ENCODE data around the gene C19orf25. TPM values are rescaled to one million over a fixed set of nuclear protein-coding genes. Genes with fewer than 3 reads are reported as not detected.
"Not testable (repeated sequence)": the region's sequence is repeated elsewhere in the genome, so short reads cannot be mapped to it uniquely, and the experiment has no call there.

Gene C19orf25
- total RNA-seq, 1 donor from 2014 or later, result 17.5 TPM

DNA sequence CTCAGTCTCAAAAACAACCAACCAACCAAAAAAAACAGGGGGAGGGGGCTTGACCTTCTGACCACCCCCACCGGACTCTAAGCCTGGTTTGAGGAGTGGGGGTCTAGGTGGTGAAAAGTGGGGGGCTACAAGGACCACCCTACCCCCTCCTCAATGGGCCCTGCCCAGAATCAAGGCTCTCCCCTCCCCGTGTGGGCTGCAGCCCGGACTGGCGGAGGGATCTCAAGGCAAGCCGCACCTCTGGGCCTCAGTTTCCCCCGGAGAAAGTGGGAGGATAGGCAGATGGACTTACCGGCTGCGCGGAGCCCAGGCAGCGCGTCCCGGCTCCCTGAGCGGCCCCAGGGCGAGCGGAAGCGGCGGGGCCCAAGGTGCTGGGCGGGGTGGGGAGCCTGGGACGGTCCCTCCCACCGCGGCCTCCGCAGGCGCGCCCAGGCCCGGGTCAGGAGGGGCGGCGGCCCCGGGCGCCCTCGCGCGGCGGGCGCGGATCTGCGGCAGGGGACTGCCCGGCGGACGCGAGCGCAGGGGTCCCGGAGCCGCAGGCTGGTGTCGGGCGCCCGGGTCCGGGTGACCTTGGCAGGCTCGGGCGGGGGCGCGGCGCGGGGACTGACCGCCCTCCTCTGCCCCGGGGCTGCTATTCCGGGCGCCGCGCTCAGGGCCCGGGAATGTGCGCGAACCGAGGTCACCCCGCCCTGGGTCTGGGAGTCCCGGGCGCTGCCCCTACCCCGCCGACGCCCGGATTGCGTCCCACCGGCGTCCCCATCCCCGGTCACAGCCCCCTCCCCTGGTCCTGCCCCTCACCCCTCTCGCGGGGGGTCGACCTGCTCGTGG, 33.9 kb upstream of the C19orf25 start, which contains the start of gene ADAMTSL5:
ADAMTSL5 (minus strand) TSS at position 349 of the 828 bp plus-strand sequence. CDS start 2,076 bp downstream, outside the sequence.
- no peak for DNase-seq (ENCODE audit: low read depth, low spot score)

GRCh38 chr19:1511318-1512317, 32.6 kb upstream of the C19orf25 start:
- DNase-seq (ENCODE audit: low read depth, low spot score), result no peak

DNA sequence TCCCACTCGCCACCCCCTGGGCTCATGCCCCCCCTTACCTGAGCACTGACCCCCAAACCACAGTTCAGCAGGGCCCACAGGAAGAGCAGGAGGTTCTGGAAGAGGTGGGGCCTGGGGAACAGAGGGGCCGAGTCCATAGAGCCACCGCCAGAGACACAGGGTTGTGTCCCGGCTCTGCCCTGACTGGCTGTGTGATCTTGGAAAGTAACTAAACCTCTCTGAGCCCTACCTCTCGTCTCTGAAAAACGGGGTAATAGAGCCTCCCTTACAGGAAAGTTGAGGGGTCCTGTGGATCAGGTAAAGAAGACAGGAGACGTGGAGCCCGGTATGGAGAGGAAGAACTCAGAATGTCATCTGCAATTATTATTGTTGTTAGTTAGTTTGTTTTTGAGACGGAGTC, 31.8 kb upstream of the C19orf25 start:
- DNase-seq (ENCODE audit: low read depth, low spot score), result no peak

- DNase-seq (ENCODE audit: low read depth, low spot score), result no peak
Measured at GRCh38 chr19:1510442-1510806, 31.4 kb upstream of the C19orf25 start.

GRCh38 chr19:1509602-1510441, 30.8 kb upstream of the C19orf25 start:
- DNase-seq (ENCODE audit: low read depth, low spot score), result no peak

DNA sequence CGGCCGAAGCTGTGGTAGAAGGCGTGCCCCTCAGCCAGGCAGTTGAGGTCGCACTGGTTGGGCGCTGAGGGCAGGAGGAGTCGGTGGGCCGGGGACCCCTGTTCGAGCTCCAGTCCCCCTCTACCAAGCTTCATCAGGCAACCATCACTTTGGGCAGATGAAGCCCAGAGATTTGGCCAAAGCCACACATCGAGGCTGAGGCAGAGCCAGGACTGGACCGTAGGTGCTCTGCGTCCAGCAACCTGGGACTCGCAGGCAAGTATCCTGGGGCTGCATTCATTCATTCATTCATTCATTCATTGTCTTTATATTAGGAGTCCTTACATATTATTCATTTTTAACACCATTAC, 29.5 kb upstream of the C19orf25 start:
- no peak for DNase-seq (ENCODE audit: low read depth, low spot score)

DNA sequence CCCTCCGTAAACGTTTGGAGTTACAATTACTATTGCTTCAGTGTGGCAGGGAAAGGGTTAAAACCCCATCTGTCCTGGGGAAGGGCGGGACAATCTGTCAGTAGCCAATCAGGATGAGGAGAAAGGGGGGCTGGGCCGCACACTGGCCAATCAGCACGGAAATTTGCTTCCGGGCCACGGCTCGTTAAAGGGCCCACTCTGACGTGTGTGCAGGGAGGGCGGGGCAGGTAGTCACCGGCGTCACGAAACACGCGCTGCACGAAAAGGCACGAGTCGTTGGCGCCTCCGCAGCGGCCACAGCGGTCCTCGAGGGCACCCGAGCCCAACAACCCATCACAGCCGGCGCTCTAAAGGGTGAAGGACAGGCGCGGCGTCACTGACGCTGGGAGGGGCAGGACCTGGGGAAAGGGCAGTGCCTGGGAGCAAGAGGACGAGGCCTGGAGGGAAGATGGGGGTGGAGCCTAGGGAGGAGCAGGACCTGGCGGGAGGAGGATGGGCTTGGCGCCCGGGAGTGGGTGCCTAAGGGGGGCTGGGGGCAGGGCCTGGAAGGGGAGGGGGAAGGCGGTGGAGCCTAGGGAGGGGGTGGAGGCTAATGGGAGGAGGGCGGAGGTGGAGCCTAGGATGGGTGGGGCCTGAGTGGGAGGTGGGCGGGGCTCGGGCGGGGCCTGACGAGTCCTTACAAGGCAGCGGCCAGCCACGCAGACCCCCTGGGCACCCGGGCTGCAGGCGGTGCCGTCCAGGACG, 28.9 kb upstream of the C19orf25 start:
- DNase-seq (ENCODE audit: low read depth, low spot score), result peak; percentile 69

DNA sequence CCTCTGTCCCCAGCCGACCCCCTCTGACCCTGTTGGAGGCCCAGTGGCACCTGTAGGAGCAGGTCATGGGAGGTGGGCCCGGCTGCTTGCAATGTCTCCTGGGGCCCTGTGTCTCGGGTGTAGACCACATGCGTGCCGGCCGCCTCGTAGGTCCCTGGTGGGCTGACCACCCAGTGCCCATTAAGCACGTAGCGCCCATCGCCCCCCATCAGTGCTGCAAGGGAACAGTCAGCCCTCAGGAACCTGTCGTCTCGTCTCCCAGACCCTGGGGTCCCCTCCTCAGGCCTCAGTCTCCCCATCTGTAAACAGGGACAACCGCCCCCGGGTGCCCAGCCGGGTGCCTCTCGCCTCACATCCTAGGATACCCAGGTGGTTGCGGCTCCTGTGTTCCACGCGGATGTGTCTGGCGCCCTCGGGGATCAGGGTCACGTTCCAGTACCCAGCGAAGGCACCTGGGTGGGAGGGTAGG, 28.2 kb upstream of the C19orf25 start:
- DNase-seq (ENCODE audit: low read depth, low spot score), result no peak

- no peak for DNase-seq (ENCODE audit: low read depth, low spot score)
Measured at GRCh38 chr19:1505991-1506881, 27.2 kb upstream of the C19orf25 start.

DNA sequence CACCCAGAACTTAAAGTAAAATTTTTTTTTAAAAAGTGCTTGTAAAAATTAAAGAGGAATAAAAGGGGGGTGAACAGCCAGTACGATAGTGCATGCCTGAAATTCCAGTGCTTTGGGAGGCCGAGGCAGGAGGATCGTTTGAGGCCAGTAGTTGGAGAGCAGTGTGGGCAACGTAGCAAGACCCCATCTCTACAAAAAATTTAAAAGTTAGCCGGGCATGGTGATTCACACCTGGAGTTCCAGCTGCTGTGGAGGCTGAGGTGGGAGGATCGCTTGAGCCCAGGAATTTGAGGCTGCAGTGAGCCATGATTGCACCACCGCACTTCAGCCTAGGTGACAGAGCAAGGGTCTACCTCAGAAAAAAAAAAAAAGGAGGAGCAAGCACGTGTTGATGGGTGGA, 26.0 kb upstream of the C19orf25 start:
- DNase-seq (ENCODE audit: low read depth, low spot score), result no peak

DNA sequence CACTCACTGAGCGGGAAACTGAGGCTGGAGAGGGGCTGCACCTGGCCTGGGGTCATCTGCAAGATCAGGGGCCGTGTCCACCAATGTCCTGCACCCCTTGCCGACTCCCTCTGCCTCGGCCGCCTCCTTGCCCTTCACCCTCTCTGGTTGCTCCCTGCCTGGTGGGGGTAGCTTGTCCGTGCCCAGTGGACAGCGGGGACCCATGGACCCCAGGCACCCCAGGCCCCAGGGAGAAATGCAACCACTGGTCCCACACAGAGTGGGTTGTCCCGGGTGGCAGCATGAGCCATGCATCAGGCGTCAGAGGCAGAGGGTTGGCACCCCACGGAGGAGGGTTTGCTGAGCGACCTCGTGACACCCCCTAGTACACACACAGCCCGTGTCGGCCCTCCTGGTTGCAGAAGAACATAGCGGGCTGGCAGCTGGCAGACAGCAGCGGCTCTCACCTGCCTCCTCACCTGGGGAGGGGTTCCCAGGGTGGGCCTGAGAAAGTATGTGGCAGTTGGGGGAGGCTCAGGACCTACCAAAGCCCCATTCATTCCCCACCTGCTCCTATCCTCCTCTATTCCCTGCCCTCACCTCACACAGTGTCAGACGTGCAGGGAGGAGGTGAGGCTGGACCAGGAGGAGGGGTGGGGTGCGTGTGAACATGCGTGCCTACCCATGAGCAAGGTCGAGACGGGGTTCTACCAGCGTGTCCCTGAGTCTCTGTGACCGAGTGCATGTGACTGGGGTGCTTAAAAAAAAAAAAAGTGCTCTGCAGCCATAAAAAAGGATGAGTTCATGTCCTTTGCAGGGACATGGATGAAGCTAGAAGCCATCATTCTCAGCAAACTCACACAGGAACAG, 25.1 kb upstream of the C19orf25 start:
- DNase-seq (ENCODE audit: low read depth, low spot score), result no peak

DNA sequence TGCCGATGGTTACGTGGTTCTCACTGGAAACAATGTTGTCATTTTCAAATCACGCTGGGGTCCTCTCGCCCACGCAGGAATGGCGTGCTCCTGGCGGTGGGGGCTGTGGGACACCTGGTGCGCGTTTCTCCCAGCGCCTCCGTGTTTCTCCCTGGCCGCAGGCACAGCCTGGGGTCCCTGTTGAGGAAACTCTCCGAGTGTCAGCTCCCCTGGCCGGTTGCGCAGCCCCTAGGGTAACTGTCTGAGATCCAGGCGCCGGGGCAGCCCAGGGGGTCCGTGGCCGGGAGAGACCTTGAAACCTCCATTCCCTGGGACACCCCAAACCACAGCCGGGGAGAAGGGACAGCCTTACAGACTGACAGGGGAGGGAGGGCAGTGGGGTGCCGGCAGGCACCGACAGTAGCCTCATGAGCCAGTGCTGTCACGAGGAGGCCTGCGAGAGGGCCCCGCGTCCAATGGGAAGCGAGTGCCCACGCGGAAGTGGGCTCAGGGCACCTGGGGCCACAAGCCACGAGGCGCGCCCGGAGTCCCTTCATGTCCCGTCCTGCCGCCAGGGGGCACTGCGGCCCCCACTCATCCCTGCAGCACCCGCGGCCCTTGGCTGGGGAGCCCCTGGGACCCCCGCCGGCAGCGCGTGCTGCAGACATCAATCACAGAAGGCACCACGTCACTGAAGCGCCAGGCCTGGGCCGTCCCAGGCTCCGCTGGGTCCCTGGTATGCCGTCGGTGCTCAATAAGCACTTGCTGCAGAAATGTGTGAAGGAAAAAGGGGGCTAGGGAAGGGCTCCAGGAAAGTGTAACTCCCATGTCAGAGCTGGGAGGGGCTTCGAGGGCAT, 24.3 kb upstream of the C19orf25 start:
- no peak for DNase-seq (ENCODE audit: low read depth, low spot score)

DNA sequence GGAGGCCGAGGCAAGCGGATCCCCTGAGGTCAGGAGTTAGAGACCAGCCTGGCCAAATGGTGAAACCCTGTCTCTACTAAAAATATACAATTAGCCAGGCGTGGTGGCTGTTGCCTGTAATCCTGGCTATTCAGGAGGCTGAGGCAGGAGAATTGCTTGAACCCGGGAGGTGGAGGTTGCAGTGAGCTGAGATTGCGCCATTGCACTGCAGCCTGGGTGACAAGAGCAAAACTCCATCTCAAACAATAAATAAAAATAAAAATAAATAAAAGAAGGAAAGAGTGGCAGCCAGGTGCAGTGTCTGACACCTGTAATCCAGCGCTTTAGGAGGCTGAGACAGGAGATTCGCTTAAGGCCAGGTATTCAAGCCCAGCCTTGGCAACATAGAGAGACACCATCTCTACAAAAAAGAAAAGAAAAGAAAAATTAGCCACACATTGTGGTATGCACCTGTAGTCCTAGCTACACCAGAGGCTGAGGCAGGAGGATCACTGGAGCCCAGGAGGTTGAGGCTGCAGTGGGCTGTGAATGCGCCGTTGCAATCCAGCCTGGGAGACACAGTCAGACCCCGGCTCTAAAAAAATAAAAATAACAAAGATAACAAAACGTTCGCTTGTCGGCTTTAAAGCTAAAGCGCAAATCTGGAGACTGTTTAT, 23.5 kb upstream of the C19orf25 start:
- DNase-seq (ENCODE audit: low read depth, low spot score), result no peak

DNA sequence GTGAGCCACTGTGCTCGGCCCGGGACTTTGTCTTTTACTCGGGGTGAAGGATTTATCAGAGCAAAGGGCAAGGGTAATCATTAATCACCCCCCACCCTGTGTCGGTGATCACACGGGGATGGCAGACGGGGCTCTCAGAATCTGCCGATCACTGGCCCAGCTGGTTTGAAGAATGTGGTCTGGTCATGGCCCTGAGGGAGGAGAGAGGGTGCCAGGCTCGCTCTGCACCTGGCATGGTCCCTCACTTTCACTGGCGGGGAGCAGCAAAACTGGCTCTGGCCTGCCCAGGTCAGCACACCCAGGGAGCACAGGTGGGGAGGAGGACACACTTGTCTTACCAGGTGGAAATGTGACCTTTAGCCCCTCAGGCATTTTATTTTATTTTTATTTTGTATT, 22.2 kb upstream of the C19orf25 start:
- DNase-seq (ENCODE audit: low read depth, low spot score), result no peak

GRCh38 chr19:1499231-1499630, 20.2 kb upstream of the C19orf25 start:
- DNase-seq (ENCODE audit: low read depth, low spot score), result not testable (repeated sequence)

- no peak for DNase-seq (ENCODE audit: low read depth, low spot score)
Measured at GRCh38 chr19:1497578-1498235, 18.7 kb upstream of the C19orf25 start.

All from pulmonary artery endothelial cell (primary cell).